ENCODE measurements around the gene TMEM132C.

DNA sequence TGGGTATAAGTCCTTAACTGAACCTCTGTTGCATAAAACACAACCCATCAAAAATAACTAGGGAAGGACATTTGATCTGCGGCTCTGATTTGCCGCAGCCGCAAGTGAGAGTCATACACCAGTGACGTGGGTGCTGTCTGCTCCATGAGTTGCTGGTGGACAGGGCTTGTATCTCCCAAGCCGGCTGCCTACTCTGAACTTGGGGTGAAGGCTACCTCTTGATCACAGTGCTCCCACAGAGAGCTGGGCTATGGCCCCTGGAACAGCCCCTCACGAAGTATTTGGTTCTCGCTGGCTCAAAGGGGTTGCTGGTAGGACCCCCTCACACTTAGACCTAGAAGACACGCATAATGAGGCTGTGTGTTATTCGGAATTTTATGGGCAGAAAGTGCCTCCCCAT lies 118.8 kb downstream of the TMEM132C start:
- TF ChIP-seq ATF1 (CRISPR knock-in tag; IDR thresholded peaks at IDR 0.05) (no peak), NFYB (CRISPR knock-in tag; conservative IDR thresholded peaks at IDR 0.05; ENCODE audit: low read depth) (no peak), CTCF (IDR thresholded peaks at IDR 0.05) (no peak), HMGXB4 (CRISPR knock-in tag; IDR thresholded peaks at IDR 0.05) (no peak), JUN (CRISPR knock-in tag; IDR thresholded peaks at IDR 0.05) (no peak), MLX (CRISPR knock-in tag; IDR thresholded peaks at IDR 0.05) (no peak)

All from WTC11 (cell line).